PFSK-1 (cell line): ENCODE results near the gene EVX2.

Experiments used
- SIN3A ChIP-seq: IDR thresholded peaks from 2 replicates; pipeline ENCODE4 v1.6.1; 2012; ENCODE audit warnings: mild to moderate bottlenecking, low read length, moderate library complexity, borderline replicate concordance; ENCODE audit not compliant: insufficient read depth
- TF ChIP-seq, protein P1 (sequence below), 2 experiments: IDR thresholded peaks; 2 replicates each; pipeline versions ENCODE4 v1.6.1 to v1.8.0; 2011 to 2012; ENCODE audit warnings: low read depth in 2 of 2, low read length in 2 of 2, control low read depth in 1 of 2, inconsistent platforms in 1 of 2, mild to moderate bottlenecking in 1 of 2, moderate library complexity in 1 of 2; ENCODE audit not compliant: insufficient read depth in 1 of 2

DNA sequence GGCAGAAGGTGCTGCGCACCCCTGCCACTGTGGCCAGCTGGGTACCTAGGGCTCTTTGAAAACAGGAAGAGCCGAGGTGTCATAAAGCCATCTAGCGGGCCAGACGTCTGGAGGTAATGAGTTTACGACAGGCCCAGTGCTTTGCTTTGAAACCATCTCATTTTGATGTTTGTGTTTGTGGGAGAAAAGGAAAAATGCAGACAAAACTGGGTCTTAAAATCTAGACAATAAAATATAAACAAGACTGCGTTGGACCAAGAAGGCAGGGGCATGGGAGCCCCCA, 42.0 kb upstream of the EVX2 start:
- TF ChIP-seq, protein P1, sequence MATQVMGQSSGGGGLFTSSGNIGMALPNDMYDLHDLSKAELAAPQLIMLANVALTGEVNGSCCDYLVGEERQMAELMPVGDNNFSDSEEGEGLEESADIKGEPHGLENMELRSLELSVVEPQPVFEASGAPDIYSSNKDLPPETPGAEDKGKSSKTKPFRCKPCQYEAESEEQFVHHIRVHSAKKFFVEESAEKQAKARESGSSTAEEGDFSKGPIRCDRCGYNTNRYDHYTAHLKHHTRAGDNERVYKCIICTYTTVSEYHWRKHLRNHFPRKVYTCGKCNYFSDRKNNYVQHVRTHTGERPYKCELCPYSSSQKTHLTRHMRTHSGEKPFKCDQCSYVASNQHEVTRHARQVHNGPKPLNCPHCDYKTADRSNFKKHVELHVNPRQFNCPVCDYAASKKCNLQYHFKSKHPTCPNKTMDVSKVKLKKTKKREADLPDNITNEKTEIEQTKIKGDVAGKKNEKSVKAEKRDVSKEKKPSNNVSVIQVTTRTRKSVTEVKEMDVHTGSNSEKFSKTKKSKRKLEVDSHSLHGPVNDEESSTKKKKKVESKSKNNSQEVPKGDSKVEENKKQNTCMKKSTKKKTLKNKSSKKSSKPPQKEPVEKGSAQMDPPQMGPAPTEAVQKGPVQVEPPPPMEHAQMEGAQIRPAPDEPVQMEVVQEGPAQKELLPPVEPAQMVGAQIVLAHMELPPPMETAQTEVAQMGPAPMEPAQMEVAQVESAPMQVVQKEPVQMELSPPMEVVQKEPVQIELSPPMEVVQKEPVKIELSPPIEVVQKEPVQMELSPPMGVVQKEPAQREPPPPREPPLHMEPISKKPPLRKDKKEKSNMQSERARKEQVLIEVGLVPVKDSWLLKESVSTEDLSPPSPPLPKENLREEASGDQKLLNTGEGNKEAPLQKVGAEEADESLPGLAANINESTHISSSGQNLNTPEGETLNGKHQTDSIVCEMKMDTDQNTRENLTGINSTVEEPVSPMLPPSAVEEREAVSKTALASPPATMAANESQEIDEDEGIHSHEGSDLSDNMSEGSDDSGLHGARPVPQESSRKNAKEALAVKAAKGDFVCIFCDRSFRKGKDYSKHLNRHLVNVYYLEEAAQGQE (IDR thresholded peaks at IDR 0.05; ENCODE audit: insufficient read depth in 1 of 2, low read depth in 2 of 2, low read length in 2 of 2), result no peak
- no peak for TF ChIP-seq SIN3A
